H9 (cell line): ENCODE results near the gene PCDHGA6. TPM values are rescaled to one million over a fixed set of nuclear protein-coding genes. Genes with fewer than 3 reads are reported as not detected.

Experiments used
- DNase-seq: peaks from one replicate; pipeline ENCODE4 v3.0.0-alpha.2; 2017
- H2AFZ ChIP-seq: one replicate; pipeline ENCODE4 v1.6.1; 2013; ENCODE audit warnings: mild to moderate bottlenecking, low read length, control low read depth, moderate library complexity
- H2AK5ac ChIP-seq: 2 replicates; pipeline ENCODE4 v1.6.1; 2013; ENCODE audit warnings: low read length, control low read depth, mixed read lengths; ENCODE audit not compliant: insufficient read length
- H2BK120ac ChIP-seq: one replicate; pipeline ENCODE4 v1.6.1; 2013; ENCODE audit warnings: low read depth, mild to moderate bottlenecking, low read length, control low read depth, inconsistent platforms; ENCODE audit not compliant: poor library complexity, severe bottlenecking
- H2BK12ac ChIP-seq: 2 replicates; pipeline ENCODE4 v1.6.1; 2013; ENCODE audit warnings: low read length, control low read depth, mixed read lengths, low read depth; ENCODE audit not compliant: insufficient read length
- H2BK15ac ChIP-seq: 2 replicates; pipeline ENCODE4 v1.6.1; 2013; ENCODE audit warnings: low read depth, low read length, control low read depth
- H2BK20ac ChIP-seq: one replicate; pipeline ENCODE4 v1.6.1; 2013; ENCODE audit warnings: low read depth, mild to moderate bottlenecking, low read length, control low read depth, inconsistent platforms; ENCODE audit not compliant: poor library complexity, severe bottlenecking
- H2BK5ac ChIP-seq: 2 replicates; pipeline ENCODE4 v1.6.1; 2013; ENCODE audit warnings: low read length, control low read depth, mixed read lengths; ENCODE audit not compliant: insufficient read length
- H3K14ac ChIP-seq: 2 replicates; pipeline ENCODE4 v1.6.1; 2013; ENCODE audit warnings: low read length, control low read depth; ENCODE audit not compliant: insufficient read depth
- H3K18ac ChIP-seq: 2 replicates; pipeline ENCODE4 v1.6.1; 2013; ENCODE audit warnings: low read depth, mild to moderate bottlenecking, mixed read lengths, low read length, control low read depth; ENCODE audit not compliant: insufficient read length
- H3K23ac ChIP-seq: 2 replicates; pipeline ENCODE4 v1.6.1; 2013; ENCODE audit warnings: low read length, control low read depth, mixed read lengths, low read depth; ENCODE audit not compliant: insufficient read length
- H3K23me2 ChIP-seq: 2 replicates; pipeline ENCODE4 v1.6.1; 2013; ENCODE audit warnings: low read depth, mild to moderate bottlenecking, mixed read lengths, low read length, control low read depth; ENCODE audit not compliant: insufficient read length, poor library complexity, severe bottlenecking
- H3K27ac ChIP-seq: 2 replicates; pipeline ENCODE4 v1.5.1; 2013; ENCODE audit warnings: low read length, control low read depth, mixed read lengths, low read depth; ENCODE audit not compliant: insufficient read length
- H3K27me3 ChIP-seq: 2 replicates; pipeline ENCODE4 v1.6.1; 2013; ENCODE audit warnings: low read length, control low read depth, inconsistent platforms; ENCODE audit not compliant: insufficient read depth
- H3K4ac ChIP-seq: 2 replicates; pipeline ENCODE4 v1.6.1; 2013; ENCODE audit warnings: low read depth, mild to moderate bottlenecking, control low read depth, inconsistent platforms, low read length, moderate library complexity
- H3K4me1 ChIP-seq: 2 replicates; pipeline ENCODE4 v1.6.1; 2013; ENCODE audit warnings: low read length, control low read depth, inconsistent platforms; ENCODE audit not compliant: insufficient read depth
- H3K4me2 ChIP-seq: 2 replicates; pipeline ENCODE4 v1.6.1; 2013; ENCODE audit warnings: low read length, control low read depth, mixed read lengths; ENCODE audit not compliant: insufficient read length, insufficient read depth
- H3K56ac ChIP-seq: 2 replicates; pipeline ENCODE4 v1.6.1; 2013; ENCODE audit warnings: low read depth, mild to moderate bottlenecking, mixed read lengths, low read length, control low read depth; ENCODE audit not compliant: insufficient read length
- H3K79me1 ChIP-seq: 2 replicates; pipeline ENCODE4 v1.6.1; 2013; ENCODE audit warnings: low read depth, mild to moderate bottlenecking, moderate library complexity, low read length, control low read depth, inconsistent platforms; ENCODE audit not compliant: insufficient read depth, poor library complexity, severe bottlenecking
- H3K79me2 ChIP-seq: 2 replicates; pipeline ENCODE4 v1.6.1; 2013; ENCODE audit warnings: low read length, control low read depth, inconsistent platforms; ENCODE audit not compliant: insufficient read depth
- H3K9ac ChIP-seq: 2 replicates; pipeline ENCODE4 v1.6.1; 2013; ENCODE audit warnings: low read length, control low read depth, mixed read lengths; ENCODE audit not compliant: insufficient read length; ENCODE audit errors: extremely low read depth
- H3K9me3 ChIP-seq: one replicate; pipeline ENCODE4 v1.6.1; 2013; ENCODE audit warnings: low read depth, low read length, inconsistent platforms; ENCODE audit not compliant: control insufficient read depth
- H3T11ph ChIP-seq: one replicate; pipeline ENCODE4 v1.6.1; 2013; ENCODE audit warnings: mild to moderate bottlenecking, low read length, control low read depth, inconsistent platforms
- H4K20me1 ChIP-seq: one replicate; pipeline ENCODE4 v1.6.1; 2013; ENCODE audit not compliant: control insufficient read depth, insufficient read length, insufficient read depth
- H4K5ac ChIP-seq: 2 replicates; pipeline ENCODE4 v1.6.1; 2013; ENCODE audit warnings: low read depth, mild to moderate bottlenecking, mixed read lengths, low read length, control low read depth; ENCODE audit not compliant: insufficient read length
- H4K8ac ChIP-seq: replicated peaks from 2 replicates; pipeline ENCODE4 v1.6.1; 2013; ENCODE audit warnings: low read length, control low read depth, mixed read lengths, low read depth; ENCODE audit not compliant: insufficient read length
- H4K91ac ChIP-seq: 2 replicates; pipeline ENCODE4 v1.6.1; 2013; ENCODE audit warnings: low read depth, mild to moderate bottlenecking, moderate library complexity, mixed read lengths, low read length, control low read depth; ENCODE audit not compliant: insufficient read length
- H3K27ac Mint-ChIP-seq, 3 experiments: 2 replicates in 2 of 3; 3 replicates in 1 of 3; pipeline ENCODE4 v1.8.0; 2020 to 2021; ENCODE audit warnings: mixed read lengths in 3 of 3, mild to moderate bottlenecking in 1 of 3, moderate library complexity in 1 of 3
- H3K27me3 Mint-ChIP-seq: 2 replicates; pipeline ENCODE4 v1.8.0; 2021; ENCODE audit warnings: low read depth, mild to moderate bottlenecking, moderate library complexity, mixed read lengths
- H3K36me3 Mint-ChIP-seq, 3 experiments: 2 replicates in 2 of 3; 3 replicates in 1 of 3; pipeline ENCODE4 v1.8.0; 2020 to 2021; ENCODE audit warnings: low read depth in 3 of 3, mixed read lengths in 3 of 3; ENCODE audit not compliant: insufficient read depth in 1 of 3
- H3K4me1 Mint-ChIP-seq, 2 experiments: 2 replicates each; pipeline ENCODE4 v1.8.0; 2020; ENCODE audit warnings: mixed read lengths in 2 of 2
- H3K4me3 Mint-ChIP-seq, 2 experiments: 2 replicates in 1 of 2; 3 replicates in 1 of 2; pipeline ENCODE4 v1.8.0; 2020 to 2021; ENCODE audit warnings: mild to moderate bottlenecking in 2 of 2, mixed read lengths in 2 of 2, moderate library complexity in 1 of 2
- H3K9me3 Mint-ChIP-seq, 2 experiments: 2 replicates in 1 of 2; 3 replicates in 1 of 2; pipeline ENCODE4 v1.8.0; 2020; ENCODE audit warnings: mild to moderate bottlenecking in 2 of 2, mixed read lengths in 2 of 2, moderate library complexity in 1 of 2
- WGBS: extraction: QIAGEN DNeasy Blood & Tissue Kit; methylation state at CpG from one replicate; pipeline ENCODE4 v1.1.7; 2013; ENCODE audit warnings: missing lambda C conversion rate, low lambda C conversion rate, mixed read lengths; ENCODE audit not compliant: insufficient read length; ENCODE audit errors: extremely low coverage; 5-methylcytosine and 5-hydroxymethylcytosine counted together
- total RNA-seq: library from RNA; stranded (reverse); gene quantifications from 2 replicates; pipeline ENCODE4 v1.2.1, GENCODE V29; 2021
- TF ChIP-seq, protein P1 (sequence below): fragments of 200-600 bp; sonication (generic); conservative IDR thresholded peaks from 3 replicates; pipeline ENCODE4 v1.8.0; 2021; ENCODE audit warnings: antibody characterized with exemption, mild to moderate bottlenecking

Gene PCDHGA6
- total RNA-seq, 1 experiment from 2014 or later = 1.7 TPM

DNA sequence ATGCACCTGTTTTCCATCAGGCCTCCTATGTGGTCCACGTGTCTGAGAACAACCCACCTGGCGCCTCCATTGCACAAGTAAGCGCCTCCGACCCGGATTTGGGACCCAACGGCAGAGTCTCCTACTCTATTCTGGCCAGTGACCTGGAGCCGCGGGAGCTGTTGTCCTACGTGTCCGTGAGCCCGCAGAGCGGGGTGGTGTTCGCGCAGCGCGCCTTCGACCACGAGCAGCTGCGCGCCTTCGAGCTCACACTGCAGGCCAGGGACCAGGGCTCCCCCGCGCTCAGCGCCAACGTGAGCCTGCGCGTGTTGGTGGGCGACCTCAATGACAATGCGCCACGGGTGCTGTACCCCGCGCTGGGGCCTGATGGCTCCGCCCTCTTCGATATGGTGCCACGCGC, 22.1 kb upstream of the PCDHGA6 start:
- H2AK5ac ChIP-seq = no peak overlapping the region
- H3K4me1 ChIP-seq = no peaks in the 10 kb centered on the region
- H3K4ac ChIP-seq = no peak overlapping the region
- H2BK120ac ChIP-seq = no peak overlapping the region
- no peaks in the 10 kb centered on the region for H4K20me1 ChIP-seq
- H3K14ac ChIP-seq = no peak overlapping the region
- no peaks in the 10 kb centered on the region for H3K79me1 ChIP-seq
- WGBS = no CpG with 5 or more reads among the region's 36 CpGs
- H3K56ac ChIP-seq = no peak overlapping the region
- H3K9me3 Mint-ChIP-seq = peaks cover 57 to 62% of the 10 kb centered on the region in 2 experiments
- H3K36me3 Mint-ChIP-seq = peaks cover 16 to 64% (median 43%) of the 10 kb centered on the region in 3 experiments
- H3K4me3 Mint-ChIP-seq = no peak overlapping the region
- no peak overlapping the region for H2BK12ac ChIP-seq
- no peak for DNase-seq
- H2BK20ac ChIP-seq = no peak overlapping the region
- H3K4me1 Mint-ChIP-seq = peaks cover 6% of the 10 kb centered on the region in 2 experiments
- no peak overlapping the region for H2BK5ac ChIP-seq
- H4K8ac ChIP-seq = no peak overlapping the region
- H3K18ac ChIP-seq = no peak overlapping the region
- peaks cover 30% of the 10 kb centered on the region for H3K9me3 ChIP-seq
- H3K4me2 ChIP-seq = no peak overlapping the region
- H3K9ac ChIP-seq = no peak overlapping the region
- TF ChIP-seq, protein P1, sequence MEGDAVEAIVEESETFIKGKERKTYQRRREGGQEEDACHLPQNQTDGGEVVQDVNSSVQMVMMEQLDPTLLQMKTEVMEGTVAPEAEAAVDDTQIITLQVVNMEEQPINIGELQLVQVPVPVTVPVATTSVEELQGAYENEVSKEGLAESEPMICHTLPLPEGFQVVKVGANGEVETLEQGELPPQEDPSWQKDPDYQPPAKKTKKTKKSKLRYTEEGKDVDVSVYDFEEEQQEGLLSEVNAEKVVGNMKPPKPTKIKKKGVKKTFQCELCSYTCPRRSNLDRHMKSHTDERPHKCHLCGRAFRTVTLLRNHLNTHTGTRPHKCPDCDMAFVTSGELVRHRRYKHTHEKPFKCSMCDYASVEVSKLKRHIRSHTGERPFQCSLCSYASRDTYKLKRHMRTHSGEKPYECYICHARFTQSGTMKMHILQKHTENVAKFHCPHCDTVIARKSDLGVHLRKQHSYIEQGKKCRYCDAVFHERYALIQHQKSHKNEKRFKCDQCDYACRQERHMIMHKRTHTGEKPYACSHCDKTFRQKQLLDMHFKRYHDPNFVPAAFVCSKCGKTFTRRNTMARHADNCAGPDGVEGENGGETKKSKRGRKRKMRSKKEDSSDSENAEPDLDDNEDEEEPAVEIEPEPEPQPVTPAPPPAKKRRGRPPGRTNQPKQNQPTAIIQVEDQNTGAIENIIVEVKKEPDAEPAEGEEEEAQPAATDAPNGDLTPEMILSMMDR = no peak
- H3K27me3 ChIP-seq = no peaks in the 10 kb centered on the region
- H3K27me3 Mint-ChIP-seq = peaks cover 2% of the 10 kb centered on the region
- no peak overlapping the region for H2AFZ ChIP-seq
- no peak overlapping the region for H3K27ac ChIP-seq
- no peak overlapping the region for H2BK15ac ChIP-seq
- no peak overlapping the region for H3K23ac ChIP-seq
- H3T11ph ChIP-seq = no peak overlapping the region
- no peak overlapping the region for H4K5ac ChIP-seq
- no peaks in the 10 kb centered on the region for H3K79me2 ChIP-seq
- no peak overlapping the region for H3K27ac Mint-ChIP-seq
- peaks cover 4% of the 10 kb centered on the region for H3K23me2 ChIP-seq
- H4K91ac ChIP-seq = no peak overlapping the region
